ENCODE measurements around the gene PPT1. TPM values are rescaled to one million over a fixed set of nuclear protein-coding genes. Genes with fewer than 3 reads are reported as not detected.

PPT1 gene
- total and polyA plus RNA-seq, 2 of the 13 experiments (the other 11 are each of a cell fraction or from before 2014, with no cell fraction given) = 129 TPM

DNA sequence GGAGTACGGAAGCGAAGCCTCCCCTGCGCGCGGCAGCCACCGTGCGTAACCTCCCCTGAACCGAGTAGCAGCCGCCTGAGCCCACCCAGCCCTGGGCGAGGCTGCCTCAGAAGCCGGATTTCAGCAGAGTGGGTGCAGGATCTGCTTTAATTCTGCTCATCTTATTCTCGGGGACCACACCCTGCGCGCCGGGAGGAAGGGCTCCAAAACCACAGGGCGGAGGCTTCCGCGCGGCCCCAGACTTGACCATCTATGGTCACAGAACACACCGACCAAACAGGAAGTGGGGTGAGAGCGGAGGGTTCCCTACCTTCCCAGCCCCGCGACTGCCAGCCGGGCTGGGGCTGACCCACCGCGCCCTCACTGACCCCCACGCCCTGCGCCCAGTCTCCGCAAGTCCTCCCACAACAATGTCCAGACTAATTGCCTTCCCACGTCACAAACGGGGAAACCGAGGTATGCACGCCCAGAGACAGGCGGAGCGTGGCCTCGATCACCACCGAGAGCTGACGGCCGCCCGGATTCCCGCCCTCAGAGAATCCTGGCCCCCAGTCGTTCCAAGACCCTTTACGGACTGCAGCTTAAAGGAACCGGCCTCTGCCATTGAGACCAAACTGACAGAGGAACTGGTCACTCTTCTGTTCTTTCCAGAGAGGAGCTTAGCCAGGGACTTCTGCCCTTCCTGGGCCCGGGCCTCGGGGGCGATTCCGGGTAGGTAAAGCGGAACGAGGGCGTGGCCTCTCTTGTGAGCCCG lies 57.1 kb downstream of the PPT1 start (continued):
- TF ChIP-seq, protein P1, sequence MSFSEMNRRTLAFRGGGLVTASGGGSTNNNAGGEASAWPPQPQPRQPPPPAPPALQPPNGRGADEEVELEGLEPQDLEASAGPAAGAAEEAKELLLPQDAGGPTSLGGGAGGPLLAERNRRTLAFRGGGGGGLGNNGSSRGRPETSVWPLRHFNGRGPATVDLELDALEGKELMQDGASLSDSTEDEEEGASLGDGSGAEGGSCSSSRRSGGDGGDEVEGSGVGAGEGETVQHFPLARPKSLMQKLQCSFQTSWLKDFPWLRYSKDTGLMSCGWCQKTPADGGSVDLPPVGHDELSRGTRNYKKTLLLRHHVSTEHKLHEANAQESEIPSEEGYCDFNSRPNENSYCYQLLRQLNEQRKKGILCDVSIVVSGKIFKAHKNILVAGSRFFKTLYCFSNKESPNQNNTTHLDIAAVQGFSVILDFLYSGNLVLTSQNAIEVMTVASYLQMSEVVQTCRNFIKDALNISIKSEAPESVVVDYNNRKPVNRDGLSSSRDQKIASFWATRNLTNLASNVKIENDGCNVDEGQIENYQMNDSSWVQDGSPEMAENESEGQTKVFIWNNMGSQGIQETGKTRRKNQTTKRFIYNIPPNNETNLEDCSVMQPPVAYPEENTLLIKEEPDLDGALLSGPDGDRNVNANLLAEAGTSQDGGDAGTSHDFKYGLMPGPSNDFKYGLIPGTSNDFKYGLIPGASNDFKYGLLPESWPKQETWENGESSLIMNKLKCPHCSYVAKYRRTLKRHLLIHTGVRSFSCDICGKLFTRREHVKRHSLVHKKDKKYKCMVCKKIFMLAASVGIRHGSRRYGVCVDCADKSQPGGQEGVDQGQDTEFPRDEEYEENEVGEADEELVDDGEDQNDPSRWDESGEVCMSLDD (CRISPR knock-in tag; IDR thresholded peaks at IDR 0.05; ENCODE audit: borderline replicate concordance) = no peak; the same call in 1 of the 2 replicates
- TF ChIP-seq ZNF674 (CRISPR knock-in tag; IDR thresholded peaks at IDR 0.05; ENCODE audit: low read depth) (no peak), KLF9 (CRISPR knock-in tag; IDR thresholded peaks at IDR 0.05; ENCODE audit: low read depth) (no peak), SATB2 (CRISPR knock-in tag; IDR thresholded peaks at IDR 0.05) (no peak), FOXA3 (CRISPR knock-in tag; IDR thresholded peaks at IDR 0.05) (no peak), AHR (CRISPR knock-in tag; IDR thresholded peaks at IDR 0.05) (peak; percentile 23; the same call in 1 of the 2 replicates), AGO2 (optimal IDR thresholded peaks at IDR 0.05; ENCODE audit: low read depth, low read length) (peak; percentile 74), SAFB2 (CRISPR knock-in tag; IDR thresholded peaks at IDR 0.05; ENCODE audit: borderline replicate concordance, low read depth) (no peak; the same call in 1 of the 2 replicates)
- TF ChIP-seq, protein P2, sequence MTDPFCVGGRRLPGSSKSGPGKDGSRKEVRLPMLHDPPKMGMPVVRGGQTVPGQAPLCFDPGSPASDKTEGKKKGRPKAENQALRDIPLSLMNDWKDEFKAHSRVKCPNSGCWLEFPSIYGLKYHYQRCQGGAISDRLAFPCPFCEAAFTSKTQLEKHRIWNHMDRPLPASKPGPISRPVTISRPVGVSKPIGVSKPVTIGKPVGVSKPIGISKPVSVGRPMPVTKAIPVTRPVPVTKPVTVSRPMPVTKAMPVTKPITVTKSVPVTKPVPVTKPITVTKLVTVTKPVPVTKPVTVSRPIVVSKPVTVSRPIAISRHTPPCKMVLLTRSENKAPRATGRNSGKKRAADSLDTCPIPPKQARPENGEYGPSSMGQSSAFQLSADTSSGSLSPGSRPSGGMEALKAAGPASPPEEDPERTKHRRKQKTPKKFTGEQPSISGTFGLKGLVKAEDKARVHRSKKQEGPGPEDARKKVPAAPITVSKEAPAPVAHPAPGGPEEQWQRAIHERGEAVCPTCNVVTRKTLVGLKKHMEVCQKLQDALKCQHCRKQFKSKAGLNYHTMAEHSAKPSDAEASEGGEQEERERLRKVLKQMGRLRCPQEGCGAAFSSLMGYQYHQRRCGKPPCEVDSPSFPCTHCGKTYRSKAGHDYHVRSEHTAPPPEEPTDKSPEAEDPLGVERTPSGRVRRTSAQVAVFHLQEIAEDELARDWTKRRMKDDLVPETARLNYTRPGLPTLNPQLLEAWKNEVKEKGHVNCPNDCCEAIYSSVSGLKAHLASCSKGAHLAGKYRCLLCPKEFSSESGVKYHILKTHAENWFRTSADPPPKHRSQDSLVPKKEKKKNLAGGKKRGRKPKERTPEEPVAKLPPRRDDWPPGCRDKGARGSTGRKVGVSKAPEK (CRISPR knock-in tag; IDR thresholded peaks at IDR 0.05; ENCODE audit: borderline replicate concordance) = peak; percentile 70; the same call in 1 of the 2 replicates
- TF ChIP-seq, protein P3, sequence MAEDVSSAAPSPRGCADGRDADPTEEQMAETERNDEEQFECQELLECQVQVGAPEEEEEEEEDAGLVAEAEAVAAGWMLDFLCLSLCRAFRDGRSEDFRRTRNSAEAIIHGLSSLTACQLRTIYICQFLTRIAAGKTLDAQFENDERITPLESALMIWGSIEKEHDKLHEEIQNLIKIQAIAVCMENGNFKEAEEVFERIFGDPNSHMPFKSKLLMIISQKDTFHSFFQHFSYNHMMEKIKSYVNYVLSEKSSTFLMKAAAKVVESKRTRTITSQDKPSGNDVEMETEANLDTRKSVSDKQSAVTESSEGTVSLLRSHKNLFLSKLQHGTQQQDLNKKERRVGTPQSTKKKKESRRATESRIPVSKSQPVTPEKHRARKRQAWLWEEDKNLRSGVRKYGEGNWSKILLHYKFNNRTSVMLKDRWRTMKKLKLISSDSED (CRISPR knock-in tag; IDR thresholded peaks at IDR 0.05) = no peak
- TF ChIP-seq, protein P4, sequence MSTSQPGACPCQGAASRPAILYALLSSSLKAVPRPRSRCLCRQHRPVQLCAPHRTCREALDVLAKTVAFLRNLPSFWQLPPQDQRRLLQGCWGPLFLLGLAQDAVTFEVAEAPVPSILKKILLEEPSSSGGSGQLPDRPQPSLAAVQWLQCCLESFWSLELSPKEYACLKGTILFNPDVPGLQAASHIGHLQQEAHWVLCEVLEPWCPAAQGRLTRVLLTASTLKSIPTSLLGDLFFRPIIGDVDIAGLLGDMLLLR (CRISPR knock-in tag; IDR thresholded peaks at IDR 0.05) = no peak; the same call in 1 of the 2 replicates
- TF ChIP-seq, protein P5, sequence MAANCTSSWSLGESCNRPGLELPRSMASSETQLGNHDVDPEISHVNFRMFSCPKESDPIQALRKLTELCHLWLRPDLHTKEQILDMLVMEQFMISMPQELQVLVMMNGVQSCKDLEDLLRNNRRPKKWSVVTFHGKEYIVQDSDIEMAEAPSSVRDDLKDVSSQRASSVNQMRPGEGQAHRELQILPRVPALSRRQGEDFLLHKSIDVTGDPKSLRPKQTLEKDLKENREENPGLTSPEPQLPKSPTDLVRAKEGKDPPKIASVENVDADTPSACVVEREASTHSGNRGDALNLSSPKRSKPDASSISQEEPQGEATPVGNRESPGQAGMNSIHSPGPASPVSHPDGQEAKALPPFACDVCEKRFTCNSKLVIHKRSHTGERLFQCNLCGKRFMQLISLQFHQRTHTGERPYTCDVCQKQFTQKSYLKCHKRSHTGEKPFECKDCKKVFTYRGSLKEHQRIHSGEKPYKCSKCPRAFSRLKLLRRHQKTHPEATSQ (CRISPR knock-in tag; IDR thresholded peaks at IDR 0.05; ENCODE audit: borderline replicate concordance) = no peak
- TF ChIP-seq, protein P6, sequence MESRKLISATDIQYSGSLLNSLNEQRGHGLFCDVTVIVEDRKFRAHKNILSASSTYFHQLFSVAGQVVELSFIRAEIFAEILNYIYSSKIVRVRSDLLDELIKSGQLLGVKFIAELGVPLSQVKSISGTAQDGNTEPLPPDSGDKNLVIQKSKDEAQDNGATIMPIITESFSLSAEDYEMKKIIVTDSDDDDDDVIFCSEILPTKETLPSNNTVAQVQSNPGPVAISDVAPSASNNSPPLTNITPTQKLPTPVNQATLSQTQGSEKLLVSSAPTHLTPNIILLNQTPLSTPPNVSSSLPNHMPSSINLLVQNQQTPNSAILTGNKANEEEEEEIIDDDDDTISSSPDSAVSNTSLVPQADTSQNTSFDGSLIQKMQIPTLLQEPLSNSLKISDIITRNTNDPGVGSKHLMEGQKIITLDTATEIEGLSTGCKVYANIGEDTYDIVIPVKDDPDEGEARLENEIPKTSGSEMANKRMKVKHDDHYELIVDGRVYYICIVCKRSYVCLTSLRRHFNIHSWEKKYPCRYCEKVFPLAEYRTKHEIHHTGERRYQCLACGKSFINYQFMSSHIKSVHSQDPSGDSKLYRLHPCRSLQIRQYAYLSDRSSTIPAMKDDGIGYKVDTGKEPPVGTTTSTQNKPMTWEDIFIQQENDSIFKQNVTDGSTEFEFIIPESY (CRISPR knock-in tag; IDR thresholded peaks at IDR 0.05) = no peak; the same call in 1 of the 2 replicates
- TF ChIP-seq, protein P7, sequence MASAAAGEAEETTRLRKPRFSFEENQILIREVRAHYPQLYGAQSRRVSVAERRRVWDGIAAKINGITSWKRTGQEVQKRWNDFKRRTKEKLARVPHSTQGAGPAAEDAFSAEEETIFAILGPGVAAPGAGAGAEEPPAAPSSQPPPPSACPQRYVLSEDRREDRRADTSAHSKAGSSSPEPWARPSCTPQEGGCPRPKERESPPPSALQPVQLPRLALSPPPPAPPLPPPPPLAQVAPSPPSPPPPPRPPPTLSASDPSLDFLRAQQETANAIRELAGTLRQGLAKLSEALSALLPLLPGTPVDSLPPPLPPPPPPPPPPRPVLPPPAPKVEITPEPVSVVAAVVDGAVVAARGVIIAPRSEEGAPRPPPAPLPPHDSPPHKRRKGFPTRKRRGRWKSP (CRISPR knock-in tag; IDR thresholded peaks at IDR 0.05) = 0 out of 2 replicates have a peak, but pooled peaks have one; percentile 72
